Trophoblast cell (in vitro differentiated cells and primary cell): ENCODE results near the gene ENTREP3.

Experiments used
- DNase-seq, 2 donors: peaks; one replicate each; pipeline ENCODE4 v3.0.0-alpha.2; 2016
- H2AFZ ChIP-seq: 2 replicates; pipeline ENCODE4 v1.6.1; 2013; ENCODE audit warnings: low read length, moderate library complexity, mild to moderate bottlenecking; ENCODE audit not compliant: insufficient read depth, poor library complexity
- H2AK5ac ChIP-seq: 2 replicates; pipeline ENCODE4 v1.6.1; 2013; ENCODE audit warnings: mild to moderate bottlenecking, low read length
- H2BK120ac ChIP-seq: 2 replicates; pipeline ENCODE4 v1.6.1; 2013; ENCODE audit warnings: low read length, mild to moderate bottlenecking, moderate library complexity; ENCODE audit not compliant: insufficient read depth, poor library complexity
- H2BK12ac ChIP-seq: 2 replicates; pipeline ENCODE4 v1.6.1; 2013; ENCODE audit warnings: mild to moderate bottlenecking, low read length, moderate library complexity
- H2BK5ac ChIP-seq: 2 replicates; pipeline ENCODE4 v1.6.1; 2013; ENCODE audit warnings: low read length, low read depth, moderate library complexity, mild to moderate bottlenecking; ENCODE audit not compliant: poor library complexity
- H3K14ac ChIP-seq: 2 replicates; pipeline ENCODE4 v1.6.1; 2013; ENCODE audit warnings: mild to moderate bottlenecking, low read length
- H3K18ac ChIP-seq: 2 replicates; pipeline ENCODE4 v1.6.1; 2013; ENCODE audit warnings: mild to moderate bottlenecking, low read length
- H3K23ac ChIP-seq: 2 replicates; pipeline ENCODE4 v1.6.1; 2013; ENCODE audit warnings: low read length
- H3K27ac ChIP-seq: 2 replicates; pipeline ENCODE4 v1.5.1; 2013; ENCODE audit warnings: low read depth, mild to moderate bottlenecking, inconsistent platforms, low read length, moderate library complexity
- H3K27me3 ChIP-seq: 2 replicates; pipeline ENCODE4 v1.6.1; 2013; ENCODE audit warnings: inconsistent platforms, mild to moderate bottlenecking, low read length, moderate library complexity; ENCODE audit not compliant: insufficient read depth
- H3K36me3 ChIP-seq, 2 experiments: 1 replicate in 1 of 2; 2 replicates in 1 of 2; pipeline ENCODE4 v1.6.1; 2013; ENCODE audit warnings: low read length in 2 of 2, mild to moderate bottlenecking in 2 of 2, moderate library complexity in 1 of 2; ENCODE audit not compliant: insufficient read depth in 2 of 2, control insufficient read depth in 1 of 2
- H3K4ac ChIP-seq: 2 replicates; pipeline ENCODE4 v1.6.1; 2013; ENCODE audit warnings: low read depth, mild to moderate bottlenecking, low read length, moderate library complexity
- H3K4me1 ChIP-seq, 2 experiments: 1 replicate in 1 of 2; 2 replicates in 1 of 2; pipeline ENCODE4 v1.6.1; 2013; ENCODE audit warnings: low read length in 2 of 2, mild to moderate bottlenecking in 2 of 2, moderate library complexity in 1 of 2; ENCODE audit not compliant: insufficient read depth in 2 of 2, control insufficient read depth in 1 of 2
- H3K4me2 ChIP-seq: 2 replicates; pipeline ENCODE4 v1.6.1; 2013; ENCODE audit warnings: inconsistent platforms, mild to moderate bottlenecking, low read length, moderate library complexity
- H3K4me3 ChIP-seq: 2 replicates; pipeline ENCODE4 v1.5.1; 2013; ENCODE audit warnings: mild to moderate bottlenecking, low read depth, low read length, inconsistent platforms
- H3K79me1 ChIP-seq: one replicate; pipeline ENCODE4 v1.6.1; 2013; ENCODE audit warnings: low read length
- H3K79me2 ChIP-seq: 2 replicates; pipeline ENCODE4 v1.6.1; 2013; ENCODE audit warnings: low read length, mild to moderate bottlenecking; ENCODE audit not compliant: control insufficient read depth, insufficient read depth, poor library complexity
- H3K9ac ChIP-seq: 2 replicates; pipeline ENCODE4 v1.6.1; 2013; ENCODE audit warnings: mild to moderate bottlenecking, low read length
- H3K9me3 ChIP-seq: 2 replicates; pipeline ENCODE4 v1.6.1; 2013; ENCODE audit warnings: low read depth, mild to moderate bottlenecking, control low read depth, inconsistent platforms, low read length; ENCODE audit not compliant: insufficient read depth
- H4K12ac ChIP-seq: 2 replicates; pipeline ENCODE4 v1.6.1; 2013; ENCODE audit warnings: low read depth, mild to moderate bottlenecking, low read length, moderate library complexity
- H4K8ac ChIP-seq: 2 replicates; pipeline ENCODE4 v1.6.1; 2013; ENCODE audit warnings: low read depth, mild to moderate bottlenecking, low read length, moderate library complexity
- H4K91ac ChIP-seq: one replicate; pipeline ENCODE4 v1.6.1; 2013; ENCODE audit warnings: low read depth, mild to moderate bottlenecking, low read length, moderate library complexity
- WGBS: extraction: QIAGEN DNeasy Blood & Tissue Kit; methylation state at CpG from one replicate; pipeline ENCODE4 v1.1.7; 2013; ENCODE audit warnings: missing lambda C conversion rate; ENCODE audit not compliant: insufficient read length, insufficient coverage; ENCODE audit errors: extremely low coverage; 5-methylcytosine and 5-hydroxymethylcytosine counted together

Gene ENTREP3

DNA sequence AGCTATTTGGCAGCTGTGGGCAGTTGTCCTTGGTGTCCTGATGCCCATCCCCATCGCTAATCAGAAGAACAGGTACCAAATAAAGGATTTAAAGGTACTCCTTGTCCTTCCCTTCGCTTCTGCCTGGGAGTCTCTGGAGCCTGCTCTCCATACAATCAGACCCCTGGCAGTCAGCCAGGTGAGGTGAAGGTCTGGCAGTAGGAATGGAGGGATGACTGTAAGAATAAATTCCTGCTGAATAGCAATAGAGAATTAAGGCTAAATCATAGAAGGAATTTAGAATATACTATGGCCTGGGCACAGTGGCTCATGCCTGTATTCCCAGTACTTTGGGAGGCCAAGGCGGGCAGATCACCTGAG, 56.8 kb downstream of the ENTREP3 start:
- peaks cover 31 to 55% of the 10 kb centered on the region in 2 experiments for H3K36me3 ChIP-seq
- H3K18ac ChIP-seq = no peak overlapping the region
- H4K12ac ChIP-seq = no peak overlapping the region
- H2AK5ac ChIP-seq = no peak overlapping the region
- H3K9ac ChIP-seq = no peak overlapping the region
- no peak for DNase-seq
- H2AFZ ChIP-seq = no peak overlapping the region
- H3K79me2 ChIP-seq = no peaks in the 10 kb centered on the region
- H3K4ac ChIP-seq = no peak overlapping the region
- H4K91ac ChIP-seq = no peak overlapping the region
- WGBS = no CpG with 5 or more reads among the region's 3 CpGs
- no peak overlapping the region for H4K8ac ChIP-seq
- peaks cover 4 to 10% of the 10 kb centered on the region in 2 experiments for H3K4me1 ChIP-seq
- H3K9me3 ChIP-seq = no peaks in the 10 kb centered on the region
- no peak overlapping the region for H3K27ac ChIP-seq
- no peak overlapping the region for H3K4me2 ChIP-seq
- H3K79me1 ChIP-seq = peaks cover 8% of the 10 kb centered on the region
- no peak overlapping the region for H3K23ac ChIP-seq
- no peak overlapping the region for H3K14ac ChIP-seq
- H3K27me3 ChIP-seq = no peaks in the 10 kb centered on the region
- no peak overlapping the region for H3K4me3 ChIP-seq
- H2BK5ac ChIP-seq = no peak overlapping the region
- H2BK120ac ChIP-seq = no peak overlapping the region
- H2BK12ac ChIP-seq = no peak overlapping the region

DNA sequence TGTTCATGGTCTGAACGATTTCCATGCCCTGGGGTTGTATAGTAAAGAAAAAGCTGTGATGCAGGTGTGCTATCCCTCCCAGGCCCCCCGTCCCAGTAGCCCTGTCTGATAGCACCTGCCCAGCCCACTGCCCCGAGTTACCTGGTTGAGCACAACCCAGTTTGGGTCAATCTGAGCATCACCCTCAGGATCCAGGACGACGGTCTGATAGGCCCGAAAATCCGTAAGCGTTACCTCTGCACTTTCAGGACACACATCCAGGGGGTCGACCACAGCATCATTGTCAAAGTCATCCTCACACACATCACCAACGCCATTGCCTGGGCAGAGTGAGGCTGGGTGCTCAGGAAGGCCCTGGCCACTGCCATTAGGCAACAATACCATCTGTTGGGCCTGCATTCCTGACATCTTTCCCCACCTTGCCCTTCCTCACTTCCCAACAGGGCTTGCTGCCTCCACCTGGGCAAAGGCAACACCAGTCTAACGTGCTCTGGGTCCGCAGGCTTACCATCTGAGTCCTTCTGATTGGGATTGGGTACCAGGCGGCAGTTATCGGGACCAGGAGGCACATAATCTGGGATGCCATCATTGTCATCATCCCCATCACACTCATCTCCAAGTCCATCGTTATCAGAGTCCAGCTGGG, 57.3 kb downstream of the ENTREP3 start:
- no peak overlapping the region for H2BK5ac ChIP-seq
- H3K27ac ChIP-seq = no peak overlapping the region
- no peak overlapping the region for H2BK12ac ChIP-seq
- no peak overlapping the region for H3K18ac ChIP-seq
- H3K79me2 ChIP-seq = peaks cover 2% of the 10 kb centered on the region
- no CpG with 5 or more reads among the region's 15 CpGs for WGBS
- no peak overlapping the region for H2AK5ac ChIP-seq
- H3K79me1 ChIP-seq = peaks cover 12% of the 10 kb centered on the region
- H3K4me1 ChIP-seq = peaks cover 6 to 14% of the 10 kb centered on the region in 2 experiments
- no peak overlapping the region for H3K4ac ChIP-seq
- no peak overlapping the region for H2BK120ac ChIP-seq
- no peak overlapping the region for H2AFZ ChIP-seq
- H3K4me3 ChIP-seq = no peak overlapping the region
- H3K27me3 ChIP-seq = no peaks in the 10 kb centered on the region
- peaks cover 31 to 54% of the 10 kb centered on the region in 2 experiments for H3K36me3 ChIP-seq
- no peak overlapping the region for H4K91ac ChIP-seq
- no peak overlapping the region for H4K12ac ChIP-seq
- H3K4me2 ChIP-seq = no peak overlapping the region
- H3K23ac ChIP-seq = no peak overlapping the region
- no peak for DNase-seq
- no peak overlapping the region for H3K14ac ChIP-seq
- H4K8ac ChIP-seq = no peak overlapping the region
- no peak overlapping the region for H3K9ac ChIP-seq
- H3K9me3 ChIP-seq = no peaks in the 10 kb centered on the region
